NCI-H1105 treated with DMSO at 0.1 percent for 48 hours (cell line): Measurements from ENCODE around the gene RAC3.

Experiments used
- DNase-seq: peaks from one replicate; lab custom pipeline; 2025; lab: John Stamatoyannopoulos, UW

The RAC3 gene

DNA sequence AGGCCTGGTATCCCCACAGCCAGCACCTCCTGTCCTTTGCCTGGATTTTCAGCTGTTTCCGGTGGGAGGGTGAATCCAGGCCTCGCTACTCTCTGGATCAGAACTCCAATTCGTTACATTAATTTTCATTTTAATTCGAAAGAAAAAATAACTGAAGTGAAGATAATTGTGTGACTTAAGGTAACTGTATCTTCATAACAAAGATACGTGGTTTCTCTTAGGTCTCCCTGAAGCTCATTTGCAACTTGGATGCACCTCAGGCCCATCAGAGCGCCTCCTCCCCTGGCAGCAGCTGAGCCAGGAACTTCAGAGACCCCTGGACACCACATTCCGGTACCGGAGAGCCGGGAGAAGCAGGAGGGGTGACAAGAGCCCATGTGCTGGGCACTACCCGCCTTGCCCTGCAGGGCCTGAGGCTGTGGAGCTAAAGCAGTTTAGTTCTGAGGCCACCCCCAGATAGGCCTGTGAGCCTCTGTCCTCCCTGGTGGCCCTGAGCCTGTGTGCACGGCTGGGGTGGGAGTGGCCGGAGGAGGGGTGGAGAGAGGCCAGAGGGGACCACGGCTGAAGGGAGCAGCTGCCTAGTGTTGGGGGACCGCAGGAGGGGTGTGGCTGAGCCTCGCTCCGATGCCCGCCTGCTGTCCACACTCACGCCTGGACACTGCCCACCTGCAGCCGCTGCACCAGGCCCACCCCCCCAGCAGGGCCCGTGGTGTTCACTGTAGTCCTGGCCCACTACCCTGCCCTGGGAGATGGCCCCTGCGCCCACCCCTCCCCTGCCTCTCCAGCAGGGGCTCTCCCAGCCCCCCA lies 45.5 kb downstream of the RAC3 start:
- DNase-seq: no peak

GRCh38 chr17:82077617-82078358 lies 46.3 kb downstream of the RAC3 start:
- no peak for DNase-seq

DNA sequence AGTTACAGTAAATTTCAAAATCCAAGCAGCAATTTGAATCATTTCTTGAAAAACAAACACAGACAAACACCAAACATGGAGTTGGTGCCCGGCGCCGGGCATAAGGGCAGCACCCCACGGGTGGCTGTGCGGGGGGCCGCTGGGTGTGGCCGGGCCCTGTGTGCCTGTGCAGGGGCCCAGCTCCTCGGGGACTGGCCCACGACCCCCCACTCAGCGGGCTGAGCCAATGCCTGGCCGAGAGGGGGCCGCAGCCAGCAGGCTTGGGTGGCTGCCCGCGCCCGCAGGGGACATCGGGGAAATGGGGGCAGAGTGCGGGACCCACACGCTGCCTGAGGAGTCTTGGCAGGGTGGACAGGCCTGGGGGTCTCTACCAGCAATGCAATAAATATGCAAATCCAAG lies 47.0 kb downstream of the RAC3 start:
- DNase-seq: no peak

- DNase-seq: no peak
These were observed 47.7 kb downstream of the RAC3 start for GRCh38 chr17:82079001-82079677.

DNA sequence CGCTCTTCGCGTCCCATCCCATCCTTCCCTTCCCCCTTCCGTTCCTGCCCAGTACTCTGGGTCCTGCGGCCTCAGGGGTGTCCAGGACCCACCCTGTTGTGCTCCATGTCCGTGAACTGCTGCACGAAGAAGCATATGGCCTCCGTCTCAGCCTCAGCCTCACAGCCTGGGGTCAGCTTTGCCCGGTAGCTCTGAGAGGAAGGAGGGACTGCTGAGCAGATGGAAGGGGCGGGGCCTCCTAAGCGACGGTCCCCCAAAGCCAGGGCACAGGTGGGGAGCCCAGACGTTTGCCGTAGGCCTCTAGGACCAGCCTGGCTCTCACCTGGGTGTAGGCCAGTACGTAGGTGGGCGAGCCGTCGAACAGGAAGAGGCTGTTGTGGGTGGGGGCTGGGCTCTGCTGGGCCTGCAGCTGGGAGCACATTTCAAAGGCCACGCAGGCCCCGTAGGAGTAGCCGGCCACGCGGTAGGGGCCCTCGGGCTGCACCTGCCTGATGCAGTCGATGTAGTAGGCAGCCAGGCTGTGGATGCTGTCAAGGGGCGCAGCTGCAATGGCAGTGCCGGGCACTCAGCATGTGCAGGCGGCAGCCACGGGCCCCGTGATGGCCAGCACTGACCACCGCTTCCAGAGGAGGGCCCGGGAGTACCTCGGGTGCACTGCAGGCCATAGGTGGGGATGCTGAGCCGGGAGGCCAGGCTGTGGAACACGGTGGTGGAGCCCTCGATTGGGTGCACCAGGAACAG lies 48.7 kb downstream of the RAC3 start:
- DNase-seq: no peak

DNA sequence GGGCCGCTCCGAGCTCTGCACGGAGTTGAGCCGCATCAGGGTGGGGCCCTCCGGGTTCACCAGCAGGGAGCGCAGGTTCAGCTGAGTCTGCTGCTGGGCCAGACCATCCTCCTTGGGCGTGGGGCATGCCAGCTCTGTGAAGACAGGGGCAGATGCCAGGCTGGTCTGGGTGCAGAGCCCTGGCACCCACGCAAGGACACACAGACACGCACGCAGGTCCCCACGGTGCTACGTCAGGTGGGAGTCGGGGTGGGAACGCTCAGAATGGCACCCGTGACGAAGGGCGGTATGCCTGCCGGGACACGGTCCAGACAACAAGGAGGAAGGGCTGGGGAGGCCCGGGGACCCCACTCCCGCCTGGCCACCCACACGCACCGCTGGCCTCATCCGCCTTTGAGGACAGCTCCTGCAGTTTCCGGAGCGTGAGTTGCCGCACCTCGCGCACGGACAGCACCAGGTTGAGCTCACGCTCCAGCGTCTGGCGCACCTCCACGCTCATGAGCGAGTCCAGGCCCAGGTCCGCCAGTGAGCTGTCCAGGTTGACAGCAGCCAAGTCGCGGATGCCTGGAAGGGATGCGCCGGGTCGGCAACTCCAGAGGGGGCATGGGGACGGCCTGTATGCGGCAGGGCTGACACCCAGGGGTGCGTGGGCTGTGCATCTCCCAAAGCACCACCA lies 49.4 kb downstream of the RAC3 start:
- no peak for DNase-seq

DNA sequence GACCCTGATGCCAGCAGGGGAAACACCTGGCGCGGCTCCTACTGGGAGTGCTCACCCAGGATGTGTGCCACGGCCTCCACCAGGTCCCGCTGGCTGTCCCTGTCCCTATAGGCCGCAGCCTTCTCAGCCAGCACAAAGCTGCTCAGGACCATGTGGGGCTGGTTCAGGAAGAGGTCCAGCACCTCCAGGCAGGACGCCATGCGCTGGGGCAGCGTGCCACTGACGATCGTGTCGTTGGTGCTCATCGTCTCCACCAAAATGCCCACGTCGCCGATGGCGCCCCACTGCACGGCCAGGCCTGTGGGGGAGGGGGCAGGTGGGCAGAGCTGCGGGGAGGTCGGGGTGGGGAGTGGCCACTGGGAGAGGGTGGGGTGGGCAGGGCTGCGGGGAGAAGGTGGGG lies 50.1 kb downstream of the RAC3 start:
- no peak for DNase-seq

DNA sequence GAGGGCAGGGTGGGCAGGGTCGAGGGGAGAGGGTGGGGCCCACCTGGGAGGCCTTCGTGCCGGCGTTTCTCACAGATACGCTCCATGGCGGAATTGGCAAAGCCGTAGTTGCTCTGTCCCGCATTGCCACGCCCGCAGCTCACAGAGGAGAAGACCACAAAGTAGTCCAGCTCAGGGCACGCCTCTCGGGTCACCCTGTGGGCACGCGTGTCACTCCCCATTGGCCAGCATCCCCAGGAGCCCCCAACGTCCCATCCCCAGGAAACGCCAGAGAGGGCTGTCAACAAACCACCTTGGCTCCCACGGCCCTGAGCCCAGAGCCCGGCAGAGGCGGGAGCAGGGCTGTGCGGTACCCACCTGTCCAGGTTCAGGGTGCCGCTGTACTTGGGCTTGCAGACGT lies 50.5 kb downstream of the RAC3 start:
- no peak for DNase-seq

- no peak for DNase-seq
These were observed 51.0 kb downstream of the RAC3 start for GRCh38 chr17:82082456-82082855.

DNA sequence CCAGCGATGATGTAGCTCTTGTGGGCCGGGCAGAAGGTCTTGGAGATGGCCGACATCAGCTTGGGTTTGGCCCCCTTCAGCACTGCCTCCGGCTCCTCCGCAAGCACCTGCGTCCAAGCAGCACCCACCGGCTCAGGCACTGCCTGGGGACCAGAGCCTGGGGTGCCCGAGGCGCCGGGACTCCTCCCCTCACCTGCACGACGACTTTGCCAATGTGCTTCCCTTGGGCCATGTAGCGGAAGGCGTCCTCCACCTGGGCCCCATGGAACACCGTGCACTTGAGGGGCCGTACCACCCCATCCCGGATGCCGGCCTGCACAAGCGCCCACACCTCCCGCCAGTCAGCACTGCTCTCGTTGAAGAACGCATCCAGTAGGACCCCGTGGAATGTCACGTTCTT lies 51.5 kb downstream of the RAC3 start:
- DNase-seq: no peak
